ENCODE measurements around the gene SLC9C1. TPM values are rescaled to one million over a fixed set of nuclear protein-coding genes. Genes with fewer than 3 reads are reported as not detected.

The SLC9C1 gene
- total RNA-seq, 3 donors from 2014 or later: 0.34 to 0.96 (median 0.51) TPM

- no peak for TF ChIP-seq CTCF (IDR thresholded peaks at IDR 0.05)
- ATAC-seq: no peak
Observed at GRCh38 chr3:112338021-112338726, 44.2 kb upstream of the SLC9C1 start.

GRCh38 chr3:112335434-112335781 is 41.4 kb upstream of the SLC9C1 start:
- TF ChIP-seq CTCF (IDR thresholded peaks at IDR 0.05): no peak
- ATAC-seq (no peak), DNase-seq (no peak)
- Histone ChIP-seq H3K4me3 (no peak overlapping the region), H3K9me3 (no peaks in the 10 kb centered on the region), H3K36me3 (ENCODE audit: low read depth) (no peaks in the 10 kb centered on the region), H3K4me1 (ENCODE audit: low read depth) (no peaks in the 10 kb centered on the region)
- intact Hi-C loops (cut with DNase I, micrococcal nuclease): no loop called here

More at GRCh38 chr3:112338021-112338726, 44.2 kb upstream of the SLC9C1 start:
- DNase-seq: no peak
- Histone ChIP-seq H3K4me3 (no peak overlapping the region), H3K36me3 (ENCODE audit: low read depth) (no peaks in the 10 kb centered on the region), H3K4me1 (ENCODE audit: low read depth) (no peaks in the 10 kb centered on the region), H3K9me3 (no peaks in the 10 kb centered on the region)
- intact Hi-C loops (cut with DNase I, micrococcal nuclease): no loop called here

- no peaks in the 10 kb centered on the region for H3K4me1 ChIP-seq (ENCODE audit: low read depth)
- DNase-seq (no peak), ATAC-seq (no peak)
- H3K36me3 ChIP-seq (ENCODE audit: low read depth): no peaks in the 10 kb centered on the region
- H3K4me3 ChIP-seq: no peak overlapping the region
- no peaks in the 10 kb centered on the region for H3K9me3 ChIP-seq
- intact Hi-C loops (cut with DNase I, micrococcal nuclease): no loop called here
- no peak for TF ChIP-seq CTCF (IDR thresholded peaks at IDR 0.05)
Observed at GRCh38 chr3:112334691-112335433, 40.8 kb upstream of the SLC9C1 start.

GRCh38 chr3:112333381-112334317 is 39.6 kb upstream of the SLC9C1 start:
- peak; percentile 60 for ATAC-seq
- intact Hi-C loops (cut with DNase I, micrococcal nuclease): no loop called here
- H3K4me3 ChIP-seq: peak overlapping the region; percentile 29
- no peaks in the 10 kb centered on the region for H3K9me3 ChIP-seq
- TF ChIP-seq CTCF (IDR thresholded peaks at IDR 0.05): no peak
- H3K4me1 ChIP-seq (ENCODE audit: low read depth): no peaks in the 10 kb centered on the region
- peak; percentile 34 to 59 (median 42) for DNase-seq
- H3K36me3 ChIP-seq (ENCODE audit: low read depth): no peaks in the 10 kb centered on the region

- no peak for TF ChIP-seq CTCF (IDR thresholded peaks at IDR 0.05)
- peak; percentile 68 to 81 (median 80) for DNase-seq
- intact Hi-C loops (cut with DNase I, micrococcal nuclease): no loop called here
Observed at GRCh38 chr3:112333002-112333380, 39.0 kb upstream of the SLC9C1 start, which contains the start of gene CD200. Gene CD200, plus strand, starts transcription at chr3:112333156. Its CDS starts 57 bp downstream, at chr3:112333213.

More at GRCh38 chr3:112333002-112333380, 39.0 kb upstream of the SLC9C1 start, which contains the start of gene CD200:
- no peaks in the 10 kb centered on the region for H3K36me3 ChIP-seq (ENCODE audit: low read depth)
- H3K4me1 ChIP-seq (ENCODE audit: low read depth): no peaks in the 10 kb centered on the region
- H3K9me3 ChIP-seq: no peaks in the 10 kb centered on the region
- H3K4me3 ChIP-seq: peak within 1 kb of the TSS; percentile 29
- ATAC-seq: peak; percentile 92

All from mucosa of descending colon (tissue), 3 donors.